IMR-90 (cell line): ENCODE results near the gene NHP2. TPM values are rescaled to one million over a fixed set of nuclear protein-coding genes. Genes with fewer than 3 reads are reported as not detected.

Experiments used
- ATAC-seq: fragments of 200-7000 bp; cut with Tn5 transposase; 2 replicates; pipeline ENCODE4 v1.9.1; 2020; ENCODE audit warnings: low read depth, mild to moderate bottlenecking, moderate library complexity
- BruUV-seq: library from RNA; stranded (reverse); fragments of 400-500 nt; replicated peaks from 2 replicates; lab custom pipeline; 2021; lab: Mats Ljungman, UMichigan
- CTCF ChIA-PET: fragments of 300-600 bp; formaldehyde crosslinking; extraction: SDS; loops from one replicate; lab custom pipeline; 2021; ENCODE audit warnings: antibody characterized with exemption; lab: Yijun Ruan, JAX
- POLR2A ChIA-PET: fragments of 300-600 bp; sonication (Branson Sonifier 250); formaldehyde crosslinking; loops from one replicate; lab custom pipeline; 2022; ENCODE audit warnings: antibody characterized with exemption; ENCODE audit not compliant: unreplicated experiment; lab: Charles Lee
- DNase-seq: peaks from one replicate; pipeline ENCODE4 v3.0.0; 2013
- H2AFZ ChIP-seq: replicated peaks from 2 replicates; pipeline ENCODE3; 2013; ENCODE audit warnings: low read length, mild to moderate bottlenecking; ENCODE audit not compliant: poor library complexity
- H2AK5ac ChIP-seq: 2 replicates; pipeline ENCODE4 v1.6.1; 2013; ENCODE audit warnings: low read depth, low read length, inconsistent platforms
- H2AK9ac ChIP-seq: replicated peaks from 2 replicates; pipeline ENCODE3; 2013; ENCODE audit warnings: mild to moderate bottlenecking, low read depth, low read length, moderate library complexity; ENCODE audit not compliant: poor library complexity
- H2BK120ac ChIP-seq: 2 replicates; pipeline ENCODE4 v1.6.1; 2013; ENCODE audit warnings: low read depth, low read length, inconsistent platforms
- H2BK15ac ChIP-seq: 3 replicates; pipeline ENCODE4 v1.6.1; 2013; ENCODE audit warnings: low read depth, low read length, inconsistent platforms
- H2BK20ac ChIP-seq: 2 replicates; pipeline ENCODE4 v1.6.1; 2013; ENCODE audit warnings: low read depth, mild to moderate bottlenecking, inconsistent platforms, low read length, moderate library complexity
- H2BK5ac ChIP-seq: 2 replicates; pipeline ENCODE4 v1.6.1; 2013; ENCODE audit warnings: mild to moderate bottlenecking, low read depth, low read length, inconsistent platforms; ENCODE audit not compliant: poor library complexity, severe bottlenecking
- H3K14ac ChIP-seq: replicated peaks from 2 replicates; pipeline ENCODE4 v1.6.1; 2013; ENCODE audit warnings: low read depth, low read length, inconsistent platforms
- H3K18ac ChIP-seq: 2 replicates; pipeline ENCODE4 v1.6.1; 2013; ENCODE audit warnings: low read depth, low read length, control low read depth
- H3K23ac ChIP-seq: 2 replicates; pipeline ENCODE4 v1.6.1; 2013; ENCODE audit warnings: low read depth, low read length, inconsistent platforms
- H3K27ac ChIP-seq: 2 replicates; pipeline ENCODE4 v1.5.1; 2013; ENCODE audit warnings: mild to moderate bottlenecking, control low read depth, low read length; ENCODE audit not compliant: insufficient read depth
- H3K27me3 ChIP-seq: 2 replicates; pipeline ENCODE4 v1.6.1; 2013; ENCODE audit warnings: low read length; ENCODE audit not compliant: control insufficient read depth, insufficient read depth
- H3K36me3 ChIP-seq: 2 replicates; pipeline ENCODE4 v1.6.1; 2013; ENCODE audit warnings: low read length, mixed read lengths; ENCODE audit not compliant: control insufficient read depth, insufficient read depth
- H3K4ac ChIP-seq: 2 replicates; pipeline ENCODE4 v1.6.1; 2013; ENCODE audit warnings: low read depth, low read length, inconsistent platforms
- H3K4me1 ChIP-seq: 2 replicates; pipeline ENCODE4 v1.6.1; 2013; ENCODE audit warnings: low read length, mixed read lengths; ENCODE audit not compliant: control insufficient read depth, insufficient read depth
- H3K4me2 ChIP-seq: 2 replicates; pipeline ENCODE4 v1.6.1; 2013; ENCODE audit warnings: low read depth, mild to moderate bottlenecking, control low read depth, low read length, moderate library complexity
- H3K4me3 ChIP-seq: 2 replicates; pipeline ENCODE4 v1.5.1; 2013; ENCODE audit warnings: low read depth, mild to moderate bottlenecking, control low read depth, low read length, moderate library complexity; ENCODE audit not compliant: insufficient read depth
- H3K56ac ChIP-seq: 2 replicates; pipeline ENCODE4 v1.6.1; 2013; ENCODE audit warnings: low read length, inconsistent platforms; ENCODE audit not compliant: insufficient read depth; ENCODE audit errors: extremely low read depth
- H3K79me1 ChIP-seq, 2 experiments: 2 replicates each; pipeline ENCODE4 v1.6.1; 2013; ENCODE audit warnings: low read length in 2 of 2, inconsistent platforms in 1 of 2, low read depth in 1 of 2
- H3K9ac ChIP-seq: 2 replicates; pipeline ENCODE4 v1.6.1; 2013; ENCODE audit warnings: low read depth, low read length, control low read depth
- H3K9me1 ChIP-seq: 2 replicates; pipeline ENCODE4 v1.6.1; 2013; ENCODE audit warnings: low read length, inconsistent platforms; ENCODE audit not compliant: insufficient read depth
- H3K9me3 ChIP-seq: 2 replicates; pipeline ENCODE4 v1.6.1; 2013; ENCODE audit warnings: low read length; ENCODE audit not compliant: control insufficient read depth, insufficient read depth
- H4K20me1 ChIP-seq: 2 replicates; pipeline ENCODE4 v1.6.1; 2013; ENCODE audit warnings: low read length, inconsistent platforms; ENCODE audit not compliant: insufficient read depth
- H4K5ac ChIP-seq: 2 replicates; pipeline ENCODE4 v1.6.1; 2013; ENCODE audit warnings: mild to moderate bottlenecking, low read depth, low read length, control low read depth
- H4K8ac ChIP-seq, 2 experiments: 2 replicates each; pipeline ENCODE4 v1.6.1; 2013; ENCODE audit warnings: low read depth in 2 of 2, low read length in 2 of 2, control low read depth in 1 of 2, inconsistent platforms in 1 of 2
- H4K91ac ChIP-seq: 2 replicates; pipeline ENCODE4 v1.6.1; 2013; ENCODE audit warnings: low read depth, low read length, inconsistent platforms; ENCODE audit not compliant: insufficient read depth
- BHLHE40 ChIP-seq: fragments of 150-350 bp; IDR thresholded peaks from 2 replicates; pipeline ENCODE4 v1.6.1; 2016; ENCODE audit warnings: mild to moderate bottlenecking, low read depth, low read length
- CEBPB ChIP-seq: IDR thresholded peaks from 2 replicates; pipeline ENCODE4 v1.6.1; 2012; ENCODE audit warnings: low read depth, low read length, improper control_type of control experiment
- CHD1 ChIP-seq: IDR thresholded peaks from 2 replicates; pipeline ENCODE4 v1.6.1; 2012; ENCODE audit warnings: low read depth, low read length, improper control_type of control experiment
- FOS ChIP-seq: fragments of 150-350 bp; IDR thresholded peaks from 2 replicates; pipeline ENCODE4 v1.6.1; 2016; ENCODE audit warnings: low read depth, low read length
- MAFK ChIP-seq: IDR thresholded peaks from 2 replicates; pipeline ENCODE4 v1.6.1; 2012; ENCODE audit warnings: low read depth, low read length, improper control_type of control experiment
- MAZ ChIP-seq: IDR thresholded peaks from 2 replicates; pipeline ENCODE4 v1.6.1; 2012; ENCODE audit warnings: low read depth, mild to moderate bottlenecking, low read length, improper control_type of control experiment, moderate library complexity, borderline replicate concordance
- MXI1 ChIP-seq: IDR thresholded peaks from 2 replicates; pipeline ENCODE4 v1.6.1; 2012; ENCODE audit warnings: low read depth, mild to moderate bottlenecking, low read length, moderate library complexity, borderline replicate concordance
- NFE2L2 ChIP-seq: fragments of 150-350 bp; IDR thresholded peaks from 2 replicates; pipeline ENCODE4 v1.6.1; 2016; ENCODE audit warnings: low read depth, mild to moderate bottlenecking, low read length
- POLR2A ChIP-seq: IDR thresholded peaks from 2 replicates; pipeline ENCODE4 v1.6.1; 2012; ENCODE audit warnings: mild to moderate bottlenecking, low read depth, low read length
- RAD21 ChIP-seq: IDR thresholded peaks from 2 replicates; pipeline ENCODE4 v1.6.1; 2012; ENCODE audit warnings: low read length, improper control_type of control experiment
- RCOR1 ChIP-seq: IDR thresholded peaks from 2 replicates; pipeline ENCODE4 v1.6.1; 2012; ENCODE audit warnings: mild to moderate bottlenecking, low read length, improper control_type of control experiment; ENCODE audit not compliant: insufficient replicate concordance
- RFX5 ChIP-seq: IDR thresholded peaks from 2 replicates; pipeline ENCODE4 v1.8.0; 2012; ENCODE audit warnings: low read depth, mild to moderate bottlenecking, low read length, moderate library complexity
- SMC3 ChIP-seq: fragments of 150-350 bp; IDR thresholded peaks from 2 replicates; pipeline ENCODE4 v1.6.1; 2016; ENCODE audit warnings: low read depth, mild to moderate bottlenecking, antibody characterized with exemption, low read length, moderate library complexity
- WGBS, 2 experiments: methylation state at CpG; one replicate each; pipeline versions ENCODE4 v1.1.5 to v1.1.7; 2013; ENCODE audit warnings: missing lambda C conversion rate in 2 of 2; ENCODE audit not compliant: insufficient read length in 1 of 2; ENCODE audit errors: extremely low coverage in 2 of 2; 5-methylcytosine and 5-hydroxymethylcytosine counted together
- dilution Hi-C: fragments of 300-500 bp; cut with HindIII; formaldehyde crosslinking; loops from one replicate; pipeline ENCODE4 v1.14.3; 2018; ENCODE audit warnings: low sequenced_read_pairs; ENCODE audit not compliant: unreplicated experiment
- in situ Hi-C: fragments of 300-500 bp; cut with MboI; formaldehyde crosslinking; loops from 3 replicates; pipeline ENCODE4 v1.14.3; 2019; ENCODE audit warnings: low sequenced_read_pairs, inconsistent platforms, mixed read lengths
- intact Hi-C: fragments of 100-400 bp; cut with micrococcal nuclease; formaldehyde crosslinking; loops from 2 replicates; pipeline ENCODE4 v1.10.0; 2022
- polyA plus RNA-seq, 3 experiments: library from polyadenylated mRNA; depleted of rRNA; stranded (reverse); fragments of >200 nt; gene quantifications; 2 replicates each; pipeline ENCODE4 v1.2.3, GENCODE V29; 2012; ENCODE audit warnings: low replicate concordance in 1 of 3
- total RNA-seq: library from RNA; depleted of rRNA; stranded (reverse); fragments of >200 nt; gene quantifications from 2 replicates; pipeline ENCODE4 v1.2.3, GENCODE V29; 2012
- TF ChIP-seq, protein P1 (sequence below): fragments of 150-350 bp; IDR thresholded peaks from 2 replicates; pipeline ENCODE4 v1.6.1; 2017; ENCODE audit warnings: mild to moderate bottlenecking, antibody characterized with exemption, low read length, low read depth
- TF ChIP-seq, protein P2 (sequence below): conservative IDR thresholded peaks from 2 replicates; pipeline ENCODE4 v1.5.1; 2012; ENCODE audit warnings: mild to moderate bottlenecking, low read depth, low read length, improper control_type of control experiment
- TF ChIP-seq, protein P3 (sequence below): fragments of 150-350 bp; IDR thresholded peaks from 2 replicates; pipeline ENCODE4 v1.6.1; 2016; ENCODE audit warnings: low read depth, mild to moderate bottlenecking, low read length, moderate library complexity, borderline replicate concordance

The NHP2 gene
- total and polyA plus RNA-seq, 2 of the 4 experiments (the other 2 are of a cell fraction), result 180 to 278 TPM

DNA sequence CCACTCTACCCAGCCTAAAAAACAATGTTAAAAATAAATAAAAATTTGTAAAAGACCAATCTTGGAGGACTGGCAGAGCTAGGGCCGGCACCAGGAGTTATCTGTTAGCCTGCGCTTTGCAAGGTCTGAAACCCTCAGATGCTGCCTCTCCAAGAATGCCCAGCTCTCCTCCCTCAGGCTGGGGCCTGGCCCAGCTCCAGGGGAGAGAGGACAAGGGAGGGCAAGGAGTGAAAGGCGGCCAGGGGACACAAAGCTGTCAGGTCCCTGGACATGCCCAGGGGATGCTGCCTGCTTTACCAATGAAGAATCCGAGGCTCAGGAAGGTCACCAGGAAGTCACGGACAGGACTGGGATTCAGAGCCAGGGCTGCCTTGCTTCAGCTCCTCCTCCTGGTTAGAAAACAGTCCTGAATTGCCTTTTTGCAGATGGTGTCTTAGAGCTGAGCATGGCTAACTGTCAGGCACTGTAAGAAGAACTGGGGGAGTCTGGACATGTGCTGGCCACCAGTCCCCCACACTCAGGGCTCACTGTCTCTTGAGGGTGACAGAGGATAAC is 45.9 kb downstream of the NHP2 start:
- in situ Hi-C loops, result no loop called here

More for the DNA sequence above, 45.9 kb downstream of the NHP2 start:
- Histone ChIP-seq H3K4ac (no peak overlapping the region), H2BK5ac (no peak overlapping the region), H3K4me1 (no peaks in the 10 kb centered on the region; the same call in 1 of the 2 replicates), H2AK5ac (no peak overlapping the region), H3K9ac (no peak overlapping the region), H2BK20ac (no peak overlapping the region), H3K27ac (no peak overlapping the region), H4K5ac (no peak overlapping the region), H3K27me3 (peaks cover 26% of the 10 kb centered on the region), H3K23ac (no peak overlapping the region), H4K8ac (no peak overlapping the region), H3K36me3 (no peaks in the 10 kb centered on the region), H3K4me2 (no peak overlapping the region), H2AK9ac (no peak overlapping the region), H4K91ac (no peak overlapping the region), H3K14ac (no peak overlapping the region), H3K9me3 (no peaks in the 10 kb centered on the region), H3K4me3 (no peak overlapping the region), H4K20me1 (no peaks in the 10 kb centered on the region), H3K56ac (no peak overlapping the region), H2AFZ (no peak overlapping the region), H2BK120ac (no peak overlapping the region), H2BK15ac (no peak overlapping the region), H3K79me1 (no peaks in the 10 kb centered on the region), H3K18ac (no peak overlapping the region), H3K9me1 (no peaks in the 10 kb centered on the region)
- ChIA-PET POLR2A (no interaction called here), CTCF (no interaction called here)
- ATAC-seq (0 out of 2 replicates have a peak, but pooled peaks have one; percentile 44), DNase-seq (no peak)
- dilution Hi-C loops (no loop called here), intact Hi-C loops (no loop called here)
- WGBS, 2 experiments, result 20% methylated on average over 2 of the region's 5 CpGs; no CpG with 5 or more reads in 1 of the 2 experiments
- BruUV-seq, result no TSS peak
- TF ChIP-seq CHD1 (no peak), MAFK (no peak), MXI1 (no peak), CEBPB (no peak), SMC3 (no peak), POLR2A (no peak), NFE2L2 (no peak), FOS (no peak), RCOR1 (no peak), MAZ (no peak), RFX5 (no peak), RAD21 (no peak), BHLHE40 (no peak)
- TF ChIP-seq, protein P1, sequence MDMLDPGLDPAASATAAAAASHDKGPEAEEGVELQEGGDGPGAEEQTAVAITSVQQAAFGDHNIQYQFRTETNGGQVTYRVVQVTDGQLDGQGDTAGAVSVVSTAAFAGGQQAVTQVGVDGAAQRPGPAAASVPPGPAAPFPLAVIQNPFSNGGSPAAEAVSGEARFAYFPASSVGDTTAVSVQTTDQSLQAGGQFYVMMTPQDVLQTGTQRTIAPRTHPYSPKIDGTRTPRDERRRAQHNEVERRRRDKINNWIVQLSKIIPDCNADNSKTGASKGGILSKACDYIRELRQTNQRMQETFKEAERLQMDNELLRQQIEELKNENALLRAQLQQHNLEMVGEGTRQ, result no peak
- TF ChIP-seq, protein P2, sequence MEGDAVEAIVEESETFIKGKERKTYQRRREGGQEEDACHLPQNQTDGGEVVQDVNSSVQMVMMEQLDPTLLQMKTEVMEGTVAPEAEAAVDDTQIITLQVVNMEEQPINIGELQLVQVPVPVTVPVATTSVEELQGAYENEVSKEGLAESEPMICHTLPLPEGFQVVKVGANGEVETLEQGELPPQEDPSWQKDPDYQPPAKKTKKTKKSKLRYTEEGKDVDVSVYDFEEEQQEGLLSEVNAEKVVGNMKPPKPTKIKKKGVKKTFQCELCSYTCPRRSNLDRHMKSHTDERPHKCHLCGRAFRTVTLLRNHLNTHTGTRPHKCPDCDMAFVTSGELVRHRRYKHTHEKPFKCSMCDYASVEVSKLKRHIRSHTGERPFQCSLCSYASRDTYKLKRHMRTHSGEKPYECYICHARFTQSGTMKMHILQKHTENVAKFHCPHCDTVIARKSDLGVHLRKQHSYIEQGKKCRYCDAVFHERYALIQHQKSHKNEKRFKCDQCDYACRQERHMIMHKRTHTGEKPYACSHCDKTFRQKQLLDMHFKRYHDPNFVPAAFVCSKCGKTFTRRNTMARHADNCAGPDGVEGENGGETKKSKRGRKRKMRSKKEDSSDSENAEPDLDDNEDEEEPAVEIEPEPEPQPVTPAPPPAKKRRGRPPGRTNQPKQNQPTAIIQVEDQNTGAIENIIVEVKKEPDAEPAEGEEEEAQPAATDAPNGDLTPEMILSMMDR, result no peak
- TF ChIP-seq, protein P3, sequence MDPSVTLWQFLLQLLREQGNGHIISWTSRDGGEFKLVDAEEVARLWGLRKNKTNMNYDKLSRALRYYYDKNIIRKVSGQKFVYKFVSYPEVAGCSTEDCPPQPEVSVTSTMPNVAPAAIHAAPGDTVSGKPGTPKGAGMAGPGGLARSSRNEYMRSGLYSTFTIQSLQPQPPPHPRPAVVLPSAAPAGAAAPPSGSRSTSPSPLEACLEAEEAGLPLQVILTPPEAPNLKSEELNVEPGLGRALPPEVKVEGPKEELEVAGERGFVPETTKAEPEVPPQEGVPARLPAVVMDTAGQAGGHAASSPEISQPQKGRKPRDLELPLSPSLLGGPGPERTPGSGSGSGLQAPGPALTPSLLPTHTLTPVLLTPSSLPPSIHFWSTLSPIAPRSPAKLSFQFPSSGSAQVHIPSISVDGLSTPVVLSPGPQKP, result no peak
